Nephron (organoid): ENCODE data around the gene DUSP1.

Experiments
- H3K27ac Mint-ChIP-seq, 3 experiments: 2 replicates each; pipeline ENCODE4 v1.8.0; 2020; ENCODE audit warnings: mixed read lengths in 3 of 3, mild to moderate bottlenecking in 2 of 3, moderate library complexity in 1 of 3
- H3K27me3 Mint-ChIP-seq: 2 replicates; pipeline ENCODE4 v1.8.0; 2021; ENCODE audit warnings: low read depth, mild to moderate bottlenecking, moderate library complexity, mixed read lengths
- H3K36me3 Mint-ChIP-seq: 2 replicates; pipeline ENCODE4 v1.8.0; 2020; ENCODE audit warnings: low read depth, mixed read lengths
- H3K4me1 Mint-ChIP-seq: 2 replicates; pipeline ENCODE4 v1.8.0; 2020; ENCODE audit warnings: mixed read lengths
- H3K4me3 Mint-ChIP-seq, 3 experiments: 2 replicates each; pipeline ENCODE4 v1.8.0; 2020; ENCODE audit warnings: mild to moderate bottlenecking in 3 of 3, mixed read lengths in 3 of 3, moderate library complexity in 2 of 3
- H3K9me3 Mint-ChIP-seq: 2 replicates; pipeline ENCODE4 v1.8.0; 2020; ENCODE audit warnings: mixed read lengths
- TF ChIP-seq, protein P1 (sequence below), 3 experiments: fragments of 200-600 bp; sonication (generic); IDR thresholded peaks; one replicate each; pipeline ENCODE4 v1.5.0; 2021; ENCODE audit warnings: antibody characterized with exemption in 3 of 3; ENCODE audit not compliant: unreplicated experiment in 3 of 3

Gene DUSP1

DNA sequence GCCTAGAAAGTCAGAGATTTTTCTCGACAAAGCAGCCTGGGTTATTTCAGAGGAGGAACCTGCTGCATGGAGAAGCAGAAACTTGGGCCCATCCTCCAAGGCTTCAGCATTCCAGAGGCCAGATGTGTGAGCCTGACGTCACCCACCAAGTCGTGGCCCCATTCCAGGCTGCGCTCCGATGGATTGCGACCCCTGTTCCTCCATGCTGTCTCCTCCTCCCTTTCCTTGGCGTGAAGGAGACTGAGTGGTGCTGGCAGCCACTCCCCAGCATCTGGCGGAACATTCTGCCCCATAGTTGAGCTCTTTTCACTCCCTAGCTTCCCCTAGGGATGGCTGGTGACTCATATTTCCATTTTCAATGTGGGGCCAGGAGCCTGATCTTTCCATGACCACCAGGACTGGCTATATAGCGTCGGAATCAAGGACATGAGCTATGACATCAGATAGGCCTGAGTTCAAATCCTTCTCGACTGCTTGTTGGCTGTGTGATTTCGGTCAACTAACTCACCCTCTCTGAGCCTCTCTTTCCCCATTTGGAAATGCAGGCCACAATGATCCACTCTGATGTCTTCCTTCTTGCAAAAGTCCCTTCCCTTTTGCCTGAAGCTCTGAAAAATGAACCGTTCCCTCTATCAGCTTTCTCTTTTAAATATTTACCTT lies 24.5 kb upstream of the DUSP1 start:
- TF ChIP-seq, protein P1, sequence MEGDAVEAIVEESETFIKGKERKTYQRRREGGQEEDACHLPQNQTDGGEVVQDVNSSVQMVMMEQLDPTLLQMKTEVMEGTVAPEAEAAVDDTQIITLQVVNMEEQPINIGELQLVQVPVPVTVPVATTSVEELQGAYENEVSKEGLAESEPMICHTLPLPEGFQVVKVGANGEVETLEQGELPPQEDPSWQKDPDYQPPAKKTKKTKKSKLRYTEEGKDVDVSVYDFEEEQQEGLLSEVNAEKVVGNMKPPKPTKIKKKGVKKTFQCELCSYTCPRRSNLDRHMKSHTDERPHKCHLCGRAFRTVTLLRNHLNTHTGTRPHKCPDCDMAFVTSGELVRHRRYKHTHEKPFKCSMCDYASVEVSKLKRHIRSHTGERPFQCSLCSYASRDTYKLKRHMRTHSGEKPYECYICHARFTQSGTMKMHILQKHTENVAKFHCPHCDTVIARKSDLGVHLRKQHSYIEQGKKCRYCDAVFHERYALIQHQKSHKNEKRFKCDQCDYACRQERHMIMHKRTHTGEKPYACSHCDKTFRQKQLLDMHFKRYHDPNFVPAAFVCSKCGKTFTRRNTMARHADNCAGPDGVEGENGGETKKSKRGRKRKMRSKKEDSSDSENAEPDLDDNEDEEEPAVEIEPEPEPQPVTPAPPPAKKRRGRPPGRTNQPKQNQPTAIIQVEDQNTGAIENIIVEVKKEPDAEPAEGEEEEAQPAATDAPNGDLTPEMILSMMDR (IDR thresholded peaks at IDR 0.05; ENCODE audit: unreplicated experiment in 3 of 3) = no peak
- H3K9me3 Mint-ChIP-seq = no peaks in the 10 kb centered on the region
- peak overlapping the region; percentile 70 to 93 (median 90) for H3K27ac Mint-ChIP-seq
- H3K4me1 Mint-ChIP-seq = peaks cover 37% of the 10 kb centered on the region
- no peaks in the 10 kb centered on the region for H3K36me3 Mint-ChIP-seq
- no peaks in the 10 kb centered on the region for H3K27me3 Mint-ChIP-seq
- no peak overlapping the region for H3K4me3 Mint-ChIP-seq

DNA sequence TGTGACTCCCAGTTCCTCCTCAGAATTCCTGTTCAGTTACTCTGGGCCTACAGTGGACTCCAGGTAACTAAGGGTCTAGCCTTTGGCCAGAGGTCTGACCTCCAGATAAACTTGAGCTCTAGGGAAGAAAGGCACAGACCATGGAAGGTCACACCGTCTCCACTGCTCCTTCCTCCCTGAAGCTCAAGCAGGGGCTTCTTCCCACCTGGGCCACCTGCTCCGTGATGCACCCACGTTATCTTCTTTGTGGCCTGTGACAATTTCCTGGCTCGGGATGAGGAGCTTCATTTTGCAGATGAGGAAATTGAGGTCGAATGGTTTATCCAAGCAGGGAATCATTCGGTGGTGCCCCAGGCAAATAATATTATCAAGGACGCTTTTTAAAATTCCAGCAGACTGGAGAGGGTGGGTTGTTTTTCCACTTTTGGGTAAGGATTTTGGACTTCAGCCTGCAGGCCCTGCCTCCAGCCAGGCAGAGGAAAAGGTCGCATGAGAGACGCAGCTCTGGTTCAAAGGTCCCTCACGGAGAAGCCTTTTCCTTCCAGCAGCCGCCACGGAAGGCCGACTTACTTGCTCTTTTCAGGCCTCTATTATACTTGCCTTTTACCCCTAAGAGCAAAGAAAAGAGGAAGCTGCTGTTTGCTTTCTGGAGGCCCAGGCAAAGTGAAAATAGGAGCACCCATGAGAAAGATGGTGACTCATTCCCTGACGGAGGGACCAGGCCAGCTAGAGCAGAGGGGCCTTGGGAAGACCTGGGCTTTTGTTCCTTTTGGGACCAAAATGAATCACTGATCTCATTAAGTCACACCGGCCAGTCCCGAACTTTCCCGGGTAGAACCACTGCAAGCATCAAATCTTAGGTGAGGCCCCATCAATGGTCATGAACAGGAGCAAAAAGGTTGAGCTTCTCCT lies 22.8 kb upstream of the DUSP1 start:
- Mint-ChIP-seq H3K4me3 (no peak overlapping the region), H3K27ac (peak overlapping the region in 2 of 3 experiments; percentile 45 to 90), H3K27me3 (no peaks in the 10 kb centered on the region), H3K36me3 (no peaks in the 10 kb centered on the region), H3K4me1 (peaks cover 40% of the 10 kb centered on the region), H3K9me3 (no peaks in the 10 kb centered on the region)
- TF ChIP-seq, protein P1 (IDR thresholded peaks at IDR 0.05; ENCODE audit: unreplicated experiment in 3 of 3) = no peak

DNA sequence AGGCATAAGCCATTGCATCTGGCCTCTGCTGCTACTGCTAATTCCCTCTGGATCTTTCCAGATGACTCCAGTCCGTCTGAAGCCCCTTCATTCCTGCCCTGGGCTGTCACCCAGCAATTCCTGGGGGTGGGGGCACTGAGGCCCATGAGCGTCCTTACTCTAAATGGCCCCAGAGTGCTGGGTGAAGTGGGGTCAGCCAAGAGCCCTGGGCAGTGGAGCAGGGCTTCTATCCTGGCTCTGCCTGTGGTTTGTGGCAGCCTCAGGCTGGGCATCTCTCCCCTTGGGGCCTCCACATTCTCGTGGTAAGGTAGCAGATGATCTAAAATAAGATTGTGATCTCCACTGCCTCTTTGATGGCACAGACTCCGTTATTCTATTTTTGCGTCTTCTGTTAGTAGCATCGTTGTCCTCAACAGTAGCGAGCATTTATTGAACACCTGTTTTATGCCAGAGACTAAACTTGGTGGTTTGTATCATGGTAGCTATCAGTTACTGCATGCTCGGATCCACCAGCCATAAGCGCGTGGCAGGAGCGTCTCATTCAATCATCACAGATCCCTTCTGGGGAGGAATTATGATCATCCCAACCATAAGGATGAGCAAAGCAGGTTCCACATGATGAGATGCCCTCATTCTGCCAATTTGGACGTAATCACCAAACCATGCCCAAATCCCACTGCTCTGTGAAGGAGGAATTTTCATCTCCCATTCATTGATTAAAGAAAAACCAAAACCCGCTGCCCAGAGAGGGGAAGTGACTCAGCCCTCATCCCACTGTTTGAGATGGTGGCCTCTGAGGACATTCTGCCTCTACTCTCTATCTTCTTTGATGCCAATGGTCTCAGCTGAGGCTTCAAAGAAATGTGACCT lies 21.9 kb upstream of the DUSP1 start:
- Mint-ChIP-seq H3K4me3 (no peak overlapping the region), H3K36me3 (no peaks in the 10 kb centered on the region), H3K27ac (peak overlapping the region; percentile 15 to 90 (median 69)), H3K27me3 (no peaks in the 10 kb centered on the region), H3K9me3 (no peaks in the 10 kb centered on the region), H3K4me1 (peaks cover 40% of the 10 kb centered on the region)
- TF ChIP-seq, protein P1 (IDR thresholded peaks at IDR 0.05; ENCODE audit: unreplicated experiment in 3 of 3) = no peak

DNA sequence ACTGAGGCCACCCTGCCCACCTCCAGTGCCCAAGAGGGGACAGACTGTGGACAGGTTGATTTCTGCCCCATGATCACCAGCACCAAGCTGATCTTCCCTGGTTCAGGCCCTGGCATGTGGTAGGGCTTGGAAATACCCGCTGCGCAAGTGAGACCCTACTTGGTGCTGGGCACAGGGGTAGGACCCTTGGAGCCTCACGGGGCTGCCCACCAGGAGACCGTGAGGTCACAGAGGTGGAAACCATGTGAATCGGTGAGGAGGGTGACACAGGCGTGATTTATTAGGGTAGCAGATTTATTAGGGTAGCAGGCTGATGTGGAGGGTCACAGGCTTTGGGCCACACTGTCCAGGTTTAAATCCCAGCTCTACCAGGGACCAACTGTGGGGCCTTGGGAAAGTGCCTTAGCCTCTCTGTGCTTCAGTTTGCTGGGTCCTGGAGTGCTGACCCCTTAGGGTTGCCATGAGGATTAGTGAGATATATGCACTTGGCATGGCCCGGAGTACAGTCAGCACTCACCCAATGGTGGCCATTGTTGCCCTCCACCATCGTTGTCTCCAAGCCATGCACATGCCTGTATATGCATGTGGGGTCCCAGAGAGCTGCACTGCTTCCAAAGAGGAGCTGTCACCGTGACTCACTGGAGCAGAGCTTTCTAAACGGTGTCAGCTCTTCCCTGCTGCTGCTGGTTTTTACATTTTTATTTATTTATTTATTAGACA lies 20.9 kb upstream of the DUSP1 start:
- Mint-ChIP-seq H3K27me3 (no peaks in the 10 kb centered on the region), H3K4me3 (no peak overlapping the region)
- TF ChIP-seq, protein P1 (IDR thresholded peaks at IDR 0.05; ENCODE audit: unreplicated experiment in 3 of 3) = no peak

DNA sequence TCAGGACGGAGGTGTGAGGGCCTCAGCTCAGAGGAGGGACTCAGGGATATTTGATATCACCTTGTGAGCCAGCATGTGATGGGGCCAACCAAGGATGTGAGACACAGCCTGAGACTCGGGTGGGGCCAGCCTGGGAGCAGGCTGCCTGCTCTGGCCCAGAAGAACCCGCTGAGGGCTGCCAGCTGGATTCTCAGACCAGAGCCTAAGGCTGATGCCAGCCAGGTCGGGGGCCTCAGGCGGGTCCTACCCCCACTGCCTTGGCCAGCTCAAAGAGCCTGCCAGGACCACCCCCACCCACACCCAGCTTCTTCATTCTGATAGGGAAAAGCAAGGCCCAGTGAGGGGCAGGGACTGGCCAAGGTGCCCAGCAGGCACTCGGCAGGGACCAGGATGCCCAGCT lies 20.3 kb upstream of the DUSP1 start:
- peaks cover 35% of the 10 kb centered on the region for H3K4me1 Mint-ChIP-seq
- TF ChIP-seq, protein P1 (IDR thresholded peaks at IDR 0.05; ENCODE audit: unreplicated experiment in 3 of 3) = no peak

More for the DNA sequence above, 20.9 kb upstream of the DUSP1 start:
- Mint-ChIP-seq H3K36me3 (no peaks in the 10 kb centered on the region), H3K27ac (no peak overlapping the region), H3K4me1 (peaks cover 40% of the 10 kb centered on the region), H3K9me3 (no peaks in the 10 kb centered on the region)

More for the DNA sequence above, 20.3 kb upstream of the DUSP1 start:
- H3K27me3 Mint-ChIP-seq = no peaks in the 10 kb centered on the region
- H3K27ac Mint-ChIP-seq = peak overlapping the region; percentile 15 to 62 (median 51)
- no peaks in the 10 kb centered on the region for H3K9me3 Mint-ChIP-seq
- no peak overlapping the region for H3K4me3 Mint-ChIP-seq
- H3K36me3 Mint-ChIP-seq = no peaks in the 10 kb centered on the region
